Cerebellar nuclear complex (tissue), 1 donor: ENCODE data around the gene PFDN1.

Source experiments
- DNase-seq, 2 experiments: peaks; one replicate each; lab custom pipeline; 2025; lab: John Stamatoyannopoulos, UW

The PFDN1 gene

DNA sequence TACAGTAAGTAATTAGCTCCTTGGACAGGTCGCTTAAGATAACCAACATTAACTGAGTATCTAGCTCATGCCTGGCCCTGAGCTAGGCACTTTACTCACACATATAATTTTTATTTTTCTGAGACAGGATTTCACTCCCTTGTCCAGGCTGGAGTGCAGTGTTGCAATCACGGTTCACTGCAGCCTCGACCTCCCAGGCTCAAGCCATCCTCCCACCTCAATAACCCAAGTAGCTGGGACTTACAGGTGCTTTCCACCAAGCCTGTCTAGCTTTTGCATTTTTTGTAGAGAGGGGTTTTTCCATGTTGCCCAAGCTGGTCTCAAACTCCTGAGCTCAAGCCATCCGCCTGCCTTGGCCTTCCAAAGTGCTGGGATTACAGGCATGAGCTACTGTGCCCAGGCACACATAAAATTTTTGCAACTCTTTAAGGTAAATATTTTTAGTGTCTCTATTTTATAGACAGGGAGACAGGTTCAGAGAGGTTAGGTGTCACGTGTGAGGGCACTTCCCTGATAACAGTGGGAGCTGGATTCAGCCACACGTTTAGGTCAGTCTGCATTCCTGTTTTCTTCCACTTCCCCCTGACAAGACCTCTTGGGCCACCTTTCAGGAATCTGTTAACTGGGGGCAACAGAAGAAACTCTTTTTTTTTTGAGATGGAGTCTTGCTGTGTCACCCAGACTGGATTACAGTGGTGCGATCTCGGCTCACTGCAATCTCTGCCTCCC is 25.3 kb upstream of the PFDN1 start:
- DNase-seq: no peak

DNA sequence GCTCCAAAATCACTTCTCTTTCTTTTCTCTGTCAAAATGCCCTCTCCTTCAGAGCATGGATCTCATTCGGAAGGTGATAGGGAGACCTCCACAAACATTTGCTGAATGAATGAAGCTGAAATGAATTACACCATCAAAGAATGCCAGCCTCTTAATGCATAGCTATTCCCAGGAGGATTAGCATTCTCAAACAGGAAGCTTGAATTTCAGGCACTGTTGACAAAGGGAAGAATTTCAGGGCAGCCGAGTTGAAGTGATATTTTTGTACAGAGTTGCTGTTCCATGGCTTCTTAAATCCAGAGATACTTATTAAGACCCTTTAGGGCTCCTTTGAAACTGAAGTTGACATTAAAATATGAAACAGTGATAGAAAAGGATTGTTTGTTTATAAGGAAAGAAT is 24.7 kb upstream of the PFDN1 start:
- DNase-seq: no peak

DNA sequence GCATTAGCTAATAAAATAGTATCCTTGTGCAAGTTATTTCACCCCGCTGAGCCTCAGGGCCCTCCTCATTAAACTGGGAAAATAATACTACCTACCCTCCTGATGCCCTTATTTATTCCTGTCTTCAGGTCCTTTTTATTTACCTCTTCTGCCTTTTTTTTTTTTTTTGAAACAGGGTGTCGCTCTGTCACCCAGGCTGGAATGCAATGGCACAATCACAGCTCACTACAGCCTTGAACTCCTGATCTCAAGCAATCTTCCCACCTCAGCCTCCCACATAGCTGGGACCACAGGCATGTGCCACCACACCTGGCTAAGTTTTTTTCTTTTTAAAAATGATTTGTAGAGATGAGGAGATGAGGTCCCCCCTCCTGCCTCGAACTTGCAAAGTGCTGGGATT is 22.6 kb upstream of the PFDN1 start:
- no peak for DNase-seq

DNA sequence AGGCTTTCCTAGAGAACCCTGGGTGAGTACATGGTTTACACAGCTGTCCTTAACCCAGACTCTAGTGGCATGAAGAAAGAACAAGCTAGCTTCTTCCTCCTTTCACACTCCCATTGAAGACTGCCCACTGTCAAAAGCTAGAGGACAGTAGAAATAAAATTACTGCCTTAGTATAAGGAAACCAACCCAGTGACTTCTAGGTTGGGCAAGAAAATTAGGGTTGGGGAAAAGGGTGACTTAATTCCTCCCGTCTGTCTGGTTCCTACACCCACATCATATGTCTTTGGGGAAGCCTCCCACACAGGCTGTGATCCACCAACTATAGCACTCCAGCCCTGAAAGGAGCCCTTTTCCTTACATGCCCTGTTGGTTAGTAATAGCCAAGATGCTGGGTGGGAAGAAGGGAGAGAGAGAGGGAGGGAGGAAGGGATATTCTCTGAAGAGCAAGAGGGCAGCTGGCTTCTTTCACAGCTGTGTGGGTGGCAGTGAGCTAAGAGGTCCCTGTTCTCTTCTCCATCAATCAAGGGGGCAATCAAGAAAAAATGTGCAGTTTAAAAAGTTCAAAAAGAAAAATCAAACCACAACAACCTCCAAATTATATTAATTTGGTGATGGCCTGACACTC is 21.8 kb upstream of the PFDN1 start:
- no peak for DNase-seq

DNA sequence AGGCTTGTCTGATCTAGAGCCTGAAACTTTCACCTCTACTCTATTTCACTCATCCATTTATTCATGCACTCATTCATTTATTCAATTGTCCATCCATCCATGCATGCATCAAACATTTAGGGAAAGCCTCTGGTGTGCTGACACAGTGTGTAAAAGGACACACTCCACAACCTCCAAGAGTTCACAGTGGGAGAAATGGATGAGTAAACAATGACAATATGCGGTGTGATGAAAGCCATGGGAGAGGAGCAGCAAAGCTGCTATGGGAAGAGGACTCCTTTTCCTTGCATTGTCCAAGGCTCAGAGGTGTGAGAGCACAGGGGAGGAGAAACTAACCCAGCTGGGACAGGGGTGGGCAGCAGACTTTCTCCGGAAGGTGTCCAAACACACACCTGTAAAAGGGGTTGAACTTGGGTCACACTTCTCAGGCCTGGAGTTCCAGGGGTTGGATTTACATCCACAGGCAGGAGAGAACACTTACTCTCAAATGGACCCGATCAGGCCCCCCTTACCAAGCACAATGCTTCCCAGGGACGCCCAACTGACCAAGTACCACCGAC is 21.2 kb upstream of the PFDN1 start:
- DNase-seq: no peak

DNA sequence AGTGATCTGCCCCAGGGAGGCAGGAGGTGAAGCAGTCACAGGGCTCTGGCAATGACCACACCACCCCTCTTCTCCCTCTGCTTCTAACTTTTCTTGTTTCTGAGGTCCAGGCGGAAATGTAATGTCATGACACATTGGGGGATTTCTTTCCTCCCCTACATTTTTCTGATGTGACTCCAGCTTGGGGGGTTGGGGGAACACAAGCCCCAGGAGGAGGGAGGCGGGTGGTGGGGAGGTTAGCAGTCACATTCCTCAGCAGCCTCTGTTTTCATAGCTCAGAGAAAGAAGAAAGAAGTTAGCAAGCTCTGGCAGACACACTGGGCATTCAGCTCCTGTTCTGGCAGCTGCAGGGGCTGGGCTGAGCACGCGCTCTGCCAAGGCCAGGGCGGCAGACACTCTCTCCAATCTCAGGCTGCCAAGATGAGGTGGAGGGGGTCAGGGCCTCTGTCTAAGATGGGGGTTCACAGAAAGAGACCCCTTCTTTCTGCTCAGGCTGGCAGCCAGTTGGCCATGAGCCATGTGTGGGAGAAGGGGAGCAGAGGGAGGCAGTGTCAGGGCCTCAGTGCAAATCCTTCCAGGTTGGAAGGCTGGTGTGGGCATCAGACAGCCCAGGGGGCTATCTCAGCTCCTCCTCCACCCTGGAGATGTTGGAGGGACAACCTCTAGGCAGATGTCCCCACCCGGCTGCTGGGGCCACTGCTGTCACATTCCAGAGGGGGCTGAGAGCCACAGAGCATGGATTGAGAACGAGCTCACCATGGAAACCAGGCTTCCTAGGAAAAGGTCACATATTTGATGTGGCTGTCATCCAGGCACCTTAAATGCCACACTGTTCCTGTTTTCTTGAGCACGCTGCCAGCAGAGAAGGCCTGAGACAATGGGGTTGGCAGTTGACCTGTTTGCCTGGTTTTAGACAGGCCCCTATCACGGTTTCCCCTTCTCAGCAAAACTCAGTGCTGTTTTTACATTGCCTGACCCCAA is 20.1 kb upstream of the PFDN1 start:
- no peak for DNase-seq

GRCh38 chr5:140321796-140322195 is 18.9 kb upstream of the PFDN1 start:
- no peak for DNase-seq

GRCh38 chr5:140319833-140320232 is 16.9 kb upstream of the PFDN1 start:
- DNase-seq: no peak

DNA sequence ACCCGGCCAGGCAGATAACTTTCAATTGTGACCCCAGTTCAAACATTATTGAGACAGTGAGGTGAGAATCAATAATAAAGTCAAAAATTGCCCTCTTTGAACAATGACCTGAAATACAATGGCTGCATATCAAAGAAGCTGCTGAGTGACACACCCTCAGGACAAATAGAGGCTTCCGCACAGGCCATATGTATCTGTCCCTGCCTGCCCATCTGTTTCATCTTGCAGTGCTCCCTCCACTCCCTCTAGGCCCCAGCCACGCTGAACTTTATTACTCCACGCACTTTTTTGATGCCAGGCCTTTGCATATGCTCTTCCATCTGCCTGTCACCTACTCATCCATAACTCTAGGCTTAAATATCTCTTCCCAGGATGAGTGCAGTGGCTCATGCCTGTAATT is 15.9 kb upstream of the PFDN1 start:
- no peak for DNase-seq

DNA sequence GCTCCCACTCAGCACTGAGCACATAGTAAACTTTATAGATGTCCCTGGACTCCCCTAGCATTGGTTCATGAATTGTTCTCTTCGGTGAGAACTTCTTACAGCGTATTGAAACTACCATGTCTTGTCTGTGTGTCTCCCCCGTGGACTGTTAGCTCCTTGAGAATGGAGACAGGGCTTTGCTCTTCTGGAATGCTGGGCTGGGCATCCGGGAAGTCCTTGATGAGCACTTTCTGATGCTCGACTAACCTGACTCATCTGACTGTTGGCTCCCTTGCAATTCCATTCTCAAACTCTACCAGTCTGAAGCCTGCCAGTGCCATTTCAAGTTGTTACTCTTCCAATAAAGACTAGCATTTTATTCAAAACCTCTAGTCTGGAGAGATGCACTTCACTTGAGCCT is 15.0 kb upstream of the PFDN1 start:
- DNase-seq: no peak

- no peak for DNase-seq
Observed at GRCh38 chr5:140312791-140313189, 9.9 kb upstream of the PFDN1 start.

DNA sequence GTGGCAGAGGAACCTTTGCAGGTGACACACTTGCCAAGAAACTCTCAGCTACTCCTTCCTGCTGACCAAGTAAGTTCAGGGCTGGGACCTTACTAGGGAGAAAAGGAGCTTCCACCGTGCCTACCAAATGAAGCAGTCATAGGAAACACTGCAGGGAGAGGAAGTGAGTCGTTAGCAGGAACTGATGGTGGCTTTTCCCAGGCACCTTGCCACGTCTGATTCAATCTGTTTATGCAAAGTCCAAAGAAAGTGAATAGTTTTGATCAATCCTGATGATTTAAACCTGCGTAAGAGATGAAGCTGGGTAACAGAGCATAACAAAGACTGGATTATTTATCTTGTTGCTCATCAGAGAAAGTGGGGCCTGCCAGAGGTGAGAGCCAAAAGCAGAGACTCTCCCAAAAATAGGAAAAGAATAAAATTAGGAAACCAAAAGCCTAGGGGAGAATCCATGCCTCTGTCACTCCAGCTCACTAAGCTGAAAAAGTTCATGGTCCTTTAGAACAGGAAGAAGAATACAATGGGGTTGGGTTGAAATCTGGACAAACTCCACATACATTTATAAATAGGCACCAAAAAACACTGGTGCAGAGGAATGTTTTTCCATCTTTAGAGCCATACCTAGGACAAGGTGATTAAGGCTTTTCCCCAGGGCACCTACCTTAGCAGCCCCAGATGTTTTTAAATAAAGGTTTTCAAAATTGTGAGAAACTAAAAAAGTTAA is 9.3 kb upstream of the PFDN1 start:
- DNase-seq: no peak

GRCh38 chr5:140311011-140311467 is 8.1 kb upstream of the PFDN1 start:
- no peak for DNase-seq

GRCh38 chr5:140310434-140310833 is 7.5 kb upstream of the PFDN1 start:
- DNase-seq: no peak

GRCh38 chr5:140309706-140310249 is 6.9 kb upstream of the PFDN1 start:
- DNase-seq: no peak

DNA sequence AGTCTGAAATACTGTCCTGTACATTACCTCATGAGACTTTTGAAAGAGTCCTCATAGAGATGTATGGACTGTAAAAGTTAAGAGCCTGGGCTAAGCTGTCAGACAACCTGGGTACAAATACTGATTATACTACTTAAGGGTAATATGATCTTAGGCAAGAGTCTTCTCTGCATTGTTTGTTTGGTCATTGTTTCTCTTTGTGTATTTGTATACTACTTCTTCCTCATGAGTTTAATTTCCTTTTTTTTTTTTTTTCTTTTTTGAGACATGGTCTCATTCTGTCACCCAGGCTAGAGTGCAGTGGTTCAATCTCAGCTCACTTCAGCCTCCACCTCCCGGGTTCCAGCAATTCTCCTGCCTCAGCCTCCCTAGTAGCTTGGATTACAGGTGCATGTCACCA is 2.6 kb upstream of the PFDN1 start:
- DNase-seq: no peak

DNA sequence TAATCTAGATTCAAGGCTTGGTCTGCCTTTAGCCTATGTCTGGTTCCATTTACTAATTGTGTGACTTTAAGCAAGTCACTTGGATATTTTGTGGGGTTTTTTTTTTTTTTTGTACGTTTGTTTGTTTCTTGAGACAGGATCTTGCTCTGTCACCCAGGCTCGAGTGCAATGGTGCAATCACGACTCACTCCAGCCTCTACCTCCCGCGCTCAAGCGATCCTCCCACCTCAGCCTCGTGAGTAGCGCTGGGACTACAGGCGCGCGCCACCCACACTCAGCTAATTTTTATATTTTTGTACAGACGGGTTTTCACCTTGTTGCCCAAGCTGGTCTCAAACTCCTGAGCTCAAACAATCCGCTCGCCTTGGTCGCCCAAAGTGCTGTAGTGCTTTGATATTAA is 1.1 kb upstream of the PFDN1 start:
- DNase-seq: no peak

GRCh38 chr5:140301136-140301535 is 1.8 kb downstream of the PFDN1 start:
- no peak for DNase-seq

GRCh38 chr5:140299056-140299455 is 3.8 kb downstream of the PFDN1 start:
- no peak for DNase-seq

DNA sequence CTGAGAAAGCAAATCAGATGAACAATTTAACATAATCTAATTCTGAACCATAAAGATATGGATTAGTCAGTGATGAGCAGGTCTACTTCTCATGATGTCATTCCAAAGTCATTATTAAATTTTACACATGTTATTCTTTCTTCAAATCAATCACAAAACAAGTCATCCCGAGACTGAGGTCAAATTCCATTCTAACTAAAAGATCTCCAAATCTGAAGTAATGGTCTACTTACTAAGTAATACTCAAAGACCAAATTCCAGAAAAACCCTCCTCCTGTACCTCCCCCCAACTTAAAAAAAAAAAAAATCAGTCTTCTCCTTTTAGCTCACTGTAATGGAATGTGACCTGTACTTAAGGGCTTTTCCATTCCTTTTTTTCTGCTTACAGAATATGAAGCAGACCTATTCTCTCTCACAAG is 4.7 kb downstream of the PFDN1 start:
- no peak for DNase-seq

GRCh38 chr5:140297283-140297682 is 5.6 kb downstream of the PFDN1 start:
- no peak for DNase-seq
